ENCODE measurements around the gene C1orf174. TPM values are rescaled to one million over a fixed set of nuclear protein-coding genes. Genes with fewer than 3 reads are reported as not detected.

The C1orf174 gene
- total RNA-seq, 3 donors from 2014 or later (not counting 1 experiment from before 2014, with no cell fraction given), result 52.9 to 62.3 (median 61.5) TPM

- Histone ChIP-seq H3K4me3 (ENCODE audit: low read length) (no peak overlapping the region), H3K36me3 (ENCODE audit: control insufficient read depth, insufficient read depth, low read length) (no peaks in the 10 kb centered on the region), H3K9me3 (ENCODE audit: control insufficient read depth, insufficient read depth, low read length) (no peaks in the 10 kb centered on the region), H3K4me1 (ENCODE audit: control insufficient read depth, insufficient read depth, low read length) (no peaks in the 10 kb centered on the region), H3K27me3 (ENCODE audit: control insufficient read depth, insufficient read depth, low read length) (no peaks in the 10 kb centered on the region), H3K27ac (ENCODE audit: low read length) (no peak overlapping the region)
- H3K4me1 Mint-ChIP-seq, result no peaks in the 10 kb centered on the region
- H3K27ac Mint-ChIP-seq, result no peak overlapping the region
- no peak for DNase-seq
- H3K4me3 Mint-ChIP-seq, result no peak overlapping the region
- H3K9me3 Mint-ChIP-seq, result no peaks in the 10 kb centered on the region
- H3K36me3 Mint-ChIP-seq, result no peaks in the 10 kb centered on the region
- TF ChIP-seq, protein P1, sequence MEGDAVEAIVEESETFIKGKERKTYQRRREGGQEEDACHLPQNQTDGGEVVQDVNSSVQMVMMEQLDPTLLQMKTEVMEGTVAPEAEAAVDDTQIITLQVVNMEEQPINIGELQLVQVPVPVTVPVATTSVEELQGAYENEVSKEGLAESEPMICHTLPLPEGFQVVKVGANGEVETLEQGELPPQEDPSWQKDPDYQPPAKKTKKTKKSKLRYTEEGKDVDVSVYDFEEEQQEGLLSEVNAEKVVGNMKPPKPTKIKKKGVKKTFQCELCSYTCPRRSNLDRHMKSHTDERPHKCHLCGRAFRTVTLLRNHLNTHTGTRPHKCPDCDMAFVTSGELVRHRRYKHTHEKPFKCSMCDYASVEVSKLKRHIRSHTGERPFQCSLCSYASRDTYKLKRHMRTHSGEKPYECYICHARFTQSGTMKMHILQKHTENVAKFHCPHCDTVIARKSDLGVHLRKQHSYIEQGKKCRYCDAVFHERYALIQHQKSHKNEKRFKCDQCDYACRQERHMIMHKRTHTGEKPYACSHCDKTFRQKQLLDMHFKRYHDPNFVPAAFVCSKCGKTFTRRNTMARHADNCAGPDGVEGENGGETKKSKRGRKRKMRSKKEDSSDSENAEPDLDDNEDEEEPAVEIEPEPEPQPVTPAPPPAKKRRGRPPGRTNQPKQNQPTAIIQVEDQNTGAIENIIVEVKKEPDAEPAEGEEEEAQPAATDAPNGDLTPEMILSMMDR (IDR thresholded peaks at IDR 0.05), result no peak
- peaks cover 0 to 3% of the 10 kb centered on the region in 2 donors for H3K27me3 Mint-ChIP-seq (ENCODE audit: low read depth in 2 of 2)
- 80% methylated on average over 8 of the region's 8 CpGs for WGBS (ENCODE audit: insufficient coverage)
- intact Hi-C loops (cut with micrococcal nuclease), result no loop called here
- no peak for ATAC-seq
Measured at GRCh38 chr1:3917761-3918160, 17.7 kb upstream of the C1orf174 start.

GRCh38 chr1:3915551-3916121, 15.6 kb upstream of the C1orf174 start:
- Histone ChIP-seq H3K4me3 (ENCODE audit: low read length) (no peak overlapping the region), H3K36me3 (ENCODE audit: control insufficient read depth, insufficient read depth, low read length) (no peaks in the 10 kb centered on the region), H3K27me3 (ENCODE audit: control insufficient read depth, insufficient read depth, low read length) (peaks cover under 1% of the 10 kb centered on the region), H3K27ac (ENCODE audit: low read length) (no peak overlapping the region), H3K9me3 (ENCODE audit: control insufficient read depth, insufficient read depth, low read length) (no peaks in the 10 kb centered on the region), H3K4me1 (ENCODE audit: control insufficient read depth, insufficient read depth, low read length) (peaks cover 6% of the 10 kb centered on the region)
- Mint-ChIP-seq H3K4me1 (no peaks in the 10 kb centered on the region), H3K27me3 (ENCODE audit: low read depth in 2 of 2) (peaks cover 0 to 3% of the 10 kb centered on the region in 2 donors), H3K4me3 (no peak overlapping the region), H3K36me3 (no peaks in the 10 kb centered on the region), H3K9me3 (no peaks in the 10 kb centered on the region), H3K27ac (no peak overlapping the region)
- 85% methylated on average over 14 of the region's 15 CpGs for WGBS (ENCODE audit: insufficient coverage)
- DNase-seq, result no peak
- intact Hi-C loops (cut with micrococcal nuclease), result no loop called here
- no peak for ATAC-seq
- TF ChIP-seq, protein P1 (IDR thresholded peaks at IDR 0.05), result no peak

- Histone ChIP-seq H3K9me3 (ENCODE audit: control insufficient read depth, insufficient read depth, low read length) (no peaks in the 10 kb centered on the region), H3K4me3 (ENCODE audit: low read length) (no peak overlapping the region), H3K27ac (ENCODE audit: low read length) (no peak overlapping the region), H3K4me1 (ENCODE audit: control insufficient read depth, insufficient read depth, low read length) (peaks cover 8% of the 10 kb centered on the region), H3K36me3 (ENCODE audit: control insufficient read depth, insufficient read depth, low read length) (no peaks in the 10 kb centered on the region), H3K27me3 (ENCODE audit: control insufficient read depth, insufficient read depth, low read length) (peaks cover 3% of the 10 kb centered on the region)
- Mint-ChIP-seq H3K9me3 (no peaks in the 10 kb centered on the region), H3K4me1 (no peaks in the 10 kb centered on the region), H3K36me3 (no peaks in the 10 kb centered on the region), H3K27me3 (ENCODE audit: low read depth in 2 of 2) (peaks cover 0 to 5% of the 10 kb centered on the region in 2 donors), H3K27ac (no peak overlapping the region), H3K4me3 (no peak overlapping the region)
- ATAC-seq (no peak), DNase-seq (no peak)
- intact Hi-C loops (cut with micrococcal nuclease), result no loop called here
- 91% methylated on average over 14 of the region's 14 CpGs for WGBS (ENCODE audit: insufficient coverage)
- TF ChIP-seq, protein P1 (IDR thresholded peaks at IDR 0.05), result no peak
Measured at GRCh38 chr1:3914911-3915310, 14.8 kb upstream of the C1orf174 start.

GRCh38 chr1:3914331-3914851, 14.3 kb upstream of the C1orf174 start:
- no peaks in the 10 kb centered on the region for H3K9me3 ChIP-seq (ENCODE audit: control insufficient read depth, insufficient read depth, low read length)
- DNase-seq (no peak), ATAC-seq (no peak)
- H3K36me3 ChIP-seq (ENCODE audit: control insufficient read depth, insufficient read depth, low read length), result no peaks in the 10 kb centered on the region
- Mint-ChIP-seq H3K36me3 (no peaks in the 10 kb centered on the region), H3K4me1 (no peaks in the 10 kb centered on the region), H3K4me3 (no peak overlapping the region), H3K27me3 (ENCODE audit: low read depth in 2 of 2) (peaks cover 0 to 7% of the 10 kb centered on the region in 2 donors), H3K9me3 (no peaks in the 10 kb centered on the region), H3K27ac (no peak overlapping the region)
- intact Hi-C loops (cut with micrococcal nuclease), result no loop called here
- no peak overlapping the region for H3K27ac ChIP-seq (ENCODE audit: low read length)
- WGBS (ENCODE audit: insufficient coverage), result 92% methylated on average over 21 of the region's 21 CpGs
- TF ChIP-seq, protein P1 (IDR thresholded peaks at IDR 0.05), result no peak
- no peak overlapping the region for H3K4me3 ChIP-seq (ENCODE audit: low read length)
- peaks cover 8% of the 10 kb centered on the region for H3K4me1 ChIP-seq (ENCODE audit: control insufficient read depth, insufficient read depth, low read length)
- peaks cover 3% of the 10 kb centered on the region for H3K27me3 ChIP-seq (ENCODE audit: control insufficient read depth, insufficient read depth, low read length)

Data from natural killer cell (primary cell).